Measurements from ENCODE around the gene TBC1D10A. TPM values are rescaled to one million over a fixed set of nuclear protein-coding genes. Genes with fewer than 3 reads are reported as not detected.
A peak's percentile ranks its signal among the peaks of the same experiment; 100 is the strongest.

The TBC1D10A gene
- total and polyA plus RNA-seq, 9 donors, result 6.1 to 39.3 (median 28.1) TPM

- WGBS, 3 donors, result 21 to 32% (median 28%) methylated on average over 5 of the region's 5 CpGs
- Histone ChIP-seq H3K36me3 (no peaks in the 10 kb centered on the region), H3K4me3 (peak overlapping the region; percentile 86), H3K9me3 (no peaks in the 10 kb centered on the region), H3K27me3 (no peaks in the 10 kb centered on the region), H3K4me1 (ENCODE audit: insufficient read depth) (peaks cover 30% of the 10 kb centered on the region), H3K27ac (peak overlapping the region in 1 of 2 donors; percentile 71)
- TF ChIP-seq CTCF (IDR thresholded peaks at IDR 0.05) (no peak), EP300 (IDR thresholded peaks at IDR 0.05) (no peak), POLR2A (IDR thresholded peaks at IDR 0.05) (no peak)
- intact Hi-C loops (cut with DNase I), result loop anchor here in 1 of 4 donors (2.0 kb wide), 1 partner anchor 36 kb away; the partner anchor contains the start of gene CASTOR1
- peak; percentile 51 to 77 (median 56) for DNase-seq
Observed at GRCh38 chr22:30325065-30325720, 1.5 kb downstream of the TBC1D10A start.

DNA sequence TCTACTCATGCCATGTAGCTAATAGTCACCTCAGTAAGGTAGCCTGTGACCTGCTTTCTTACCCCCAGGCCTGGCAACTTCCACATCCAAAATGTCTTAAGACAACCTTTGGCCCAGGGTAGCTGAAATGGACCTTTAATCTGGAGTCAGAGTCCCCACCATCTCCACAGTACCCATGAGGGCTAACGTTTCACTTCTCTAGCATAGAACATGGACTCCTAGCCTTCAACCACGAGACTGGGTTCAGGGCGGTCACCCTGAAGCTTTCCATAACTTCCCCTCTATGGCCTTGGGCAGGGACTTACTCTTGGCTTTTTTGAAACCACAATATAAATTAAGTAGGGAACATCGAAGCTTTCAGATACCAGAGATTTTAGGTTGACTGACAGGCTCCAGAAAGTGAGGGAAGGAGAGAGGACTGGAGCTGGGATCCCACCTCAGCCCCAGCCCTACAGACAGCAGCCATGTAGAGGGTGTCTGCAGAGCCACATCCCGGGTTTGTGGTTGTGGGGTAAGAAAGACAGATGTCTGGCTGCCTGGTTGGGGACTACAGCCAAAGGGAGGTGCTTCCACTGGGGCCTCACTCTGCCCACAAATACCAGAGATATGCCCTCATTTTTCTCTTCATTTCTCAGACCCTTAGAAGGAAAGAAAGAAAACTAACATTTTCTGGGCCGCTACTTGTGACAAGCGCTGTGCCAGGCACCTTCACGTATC lies 2.6 kb downstream of the TBC1D10A start:
- H3K4me1 ChIP-seq (ENCODE audit: insufficient read depth), result peaks cover 37% of the 10 kb centered on the region
- intact Hi-C loops (cut with DNase I), result loop anchor here in 1 of 4 donors (2.0 kb wide), 1 partner anchor 35 kb away; the partner anchor contains the start of gene CASTOR1
- no peaks in the 10 kb centered on the region for H3K27me3 ChIP-seq
- WGBS, 3 donors, result 38 to 43% (median 42%) methylated on average over 8 of the region's 8 CpGs
- TF ChIP-seq CTCF (IDR thresholded peaks at IDR 0.05), result no peak
- no peak for TF ChIP-seq EP300 (IDR thresholded peaks at IDR 0.05)
- TF ChIP-seq POLR2A (IDR thresholded peaks at IDR 0.05), result no peak
- H3K36me3 ChIP-seq, result no peaks in the 10 kb centered on the region
- H3K27ac ChIP-seq, result no peak overlapping the region
- peak overlapping the region; percentile 86 for H3K4me3 ChIP-seq
- no peak for DNase-seq
- H3K9me3 ChIP-seq, result no peaks in the 10 kb centered on the region

GRCh38 chr22:30323246-30323645 lies 3.5 kb downstream of the TBC1D10A start:
- no peak for TF ChIP-seq EP300 (IDR thresholded peaks at IDR 0.05)
- H3K27me3 ChIP-seq, result no peaks in the 10 kb centered on the region
- H3K4me3 ChIP-seq, result no peak overlapping the region
- peaks cover 39% of the 10 kb centered on the region for H3K4me1 ChIP-seq (ENCODE audit: insufficient read depth)
- no peak overlapping the region for H3K27ac ChIP-seq
- DNase-seq, result no peak
- no peaks in the 10 kb centered on the region for H3K9me3 ChIP-seq
- H3K36me3 ChIP-seq, result no peaks in the 10 kb centered on the region
- WGBS, 3 donors, result 90 to 97% (median 96%) methylated on average over 3 of the region's 3 CpGs
- intact Hi-C loops (cut with DNase I), result no loop called here

DNA sequence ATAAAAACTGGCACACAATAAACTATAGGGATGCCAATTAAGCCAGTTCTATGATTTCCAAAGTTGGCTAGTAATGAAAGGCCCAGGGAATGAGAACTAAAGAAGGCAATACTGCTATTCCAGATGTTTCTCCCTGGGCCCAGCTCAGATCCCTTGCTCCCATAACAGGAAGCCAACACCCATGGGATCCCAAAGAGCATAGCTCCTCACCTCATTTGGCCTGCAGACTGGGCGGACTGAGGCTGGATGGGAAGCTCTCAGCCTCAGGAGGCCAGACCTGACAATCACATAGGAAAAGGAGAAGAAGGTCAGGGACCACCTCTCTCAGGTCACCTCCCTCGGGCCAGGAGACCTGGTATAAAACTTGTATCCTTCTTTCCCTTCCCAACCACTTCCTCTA lies 5.3 kb downstream of the TBC1D10A start:
- Histone ChIP-seq H3K4me3 (no peak overlapping the region), H3K4me1 (ENCODE audit: insufficient read depth) (peaks cover 54% of the 10 kb centered on the region), H3K9me3 (no peaks in the 10 kb centered on the region), H3K27ac (peak overlapping the region in 1 of 2 donors; percentile 11), H3K36me3 (no peaks in the 10 kb centered on the region), H3K27me3 (no peaks in the 10 kb centered on the region)
- intact Hi-C loops (cut with DNase I), result no loop called here
- TF ChIP-seq POLR2A (IDR thresholded peaks at IDR 0.05) (no peak), EP300 (IDR thresholded peaks at IDR 0.05) (no peak), CTCF (IDR thresholded peaks at IDR 0.05) (no peak)
- 80 to 85% (median 83%) methylated on average over 2 of the region's 2 CpGs for WGBS, 3 donors
- DNase-seq, result no peak

All from ovary (tissue), 9 donors.